Measurements from ENCODE around the gene CYBC1. TPM values are rescaled to one million over a fixed set of nuclear protein-coding genes. Genes with fewer than 3 reads are reported as not detected.
A peak's percentile ranks its signal among the peaks of the same experiment; 100 is the strongest.
"Not testable (repeated sequence)": the region's sequence is repeated elsewhere in the genome, so short reads cannot be mapped to it uniquely, and the experiment has no call there.

CYBC1 gene
- polyA plus RNA-seq, 1 donor from 2014 or later = 266 TPM

DNA sequence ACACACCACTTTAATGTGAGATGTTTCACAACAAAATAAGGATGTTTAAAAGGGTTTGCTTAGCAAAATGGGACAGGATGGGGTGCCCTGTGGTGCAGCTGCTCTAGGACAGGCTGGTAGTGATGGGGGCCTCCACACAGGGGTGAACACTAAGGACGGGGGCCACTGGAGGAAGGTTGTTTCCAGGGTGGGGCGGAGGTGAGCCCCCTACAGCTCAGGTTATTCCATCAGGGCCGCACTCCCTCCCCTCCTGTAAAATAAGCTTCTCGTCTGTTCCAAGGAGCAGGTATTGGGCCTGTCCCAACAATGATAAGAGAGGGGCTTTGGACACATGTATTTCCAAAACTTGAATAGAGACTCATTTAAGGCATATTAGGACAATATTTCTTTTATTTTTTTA, 34.3 kb downstream of the CYBC1 start:
- H3K27ac Mint-ChIP-seq = no peak overlapping the region
- no peaks in the 10 kb centered on the region for H3K27me3 Mint-ChIP-seq
- H3K4me1 Mint-ChIP-seq = peaks cover 15 to 20% (median 16%) of the 10 kb centered on the region in 3 donors
- peak overlapping the region in 1 of 4 donors; percentile 41 for H3K4me3 Mint-ChIP-seq
- H3K36me3 Mint-ChIP-seq = peaks cover 4% of the 10 kb centered on the region
- H3K9me3 Mint-ChIP-seq = no peaks in the 10 kb centered on the region

DNA sequence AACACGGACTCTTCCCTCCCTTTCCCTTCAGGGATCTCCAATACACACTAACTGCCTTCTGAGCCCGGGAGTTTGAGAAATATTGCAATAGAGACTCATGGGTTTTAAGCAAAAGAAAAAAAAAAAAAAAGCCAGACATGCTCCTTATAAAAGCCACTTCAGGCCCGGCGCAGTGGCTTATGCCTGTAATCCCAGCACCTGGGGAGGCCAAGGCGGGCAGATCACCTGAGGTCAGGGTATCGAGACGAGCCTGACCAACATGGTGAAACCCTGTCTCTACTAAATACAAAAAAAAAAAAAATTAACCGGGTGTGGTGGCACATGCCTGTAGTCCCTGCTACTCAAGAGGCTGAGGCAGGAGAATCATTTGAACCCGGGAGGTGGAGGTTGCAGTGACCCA, 34.8 kb downstream of the CYBC1 start:
- Mint-ChIP-seq H3K36me3 (peaks cover 4% of the 10 kb centered on the region), H3K4me3 (no peak overlapping the region), H3K27ac (peak overlapping the region in 1 of 3 donors; percentile 59), H3K9me3 (no peaks in the 10 kb centered on the region), H3K27me3 (no peaks in the 10 kb centered on the region), H3K4me1 (peaks cover 15 to 20% (median 16%) of the 10 kb centered on the region in 3 donors)

DNA sequence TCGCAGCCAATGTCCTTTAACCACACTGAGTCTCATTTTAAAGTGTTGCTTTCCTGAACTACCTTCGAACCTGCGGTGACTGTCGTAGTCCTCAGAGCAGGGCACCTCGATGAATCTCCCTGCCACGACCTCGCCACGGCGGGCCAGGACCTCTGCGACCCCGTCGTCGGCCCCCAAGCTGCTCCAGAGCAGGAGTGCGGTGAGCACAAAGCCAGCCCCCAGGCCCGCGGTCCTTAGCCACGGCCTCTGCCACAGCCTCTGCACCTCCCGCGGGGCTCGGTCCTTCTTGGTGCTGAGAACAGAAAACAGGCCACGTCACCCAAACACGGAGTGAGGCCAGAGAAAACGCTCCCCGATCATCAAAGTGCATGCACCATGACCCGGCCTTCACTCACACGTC, 35.2 kb downstream of the CYBC1 start:
- Mint-ChIP-seq H3K4me3 (peak overlapping the region in 1 of 4 donors; percentile 79), H3K36me3 (peaks cover 4% of the 10 kb centered on the region), H3K9me3 (no peaks in the 10 kb centered on the region), H3K27me3 (no peaks in the 10 kb centered on the region), H3K27ac (peak overlapping the region; percentile 9 to 59 (median 59)), H3K4me1 (peaks cover 15 to 20% (median 16%) of the 10 kb centered on the region in 3 donors)

DNA sequence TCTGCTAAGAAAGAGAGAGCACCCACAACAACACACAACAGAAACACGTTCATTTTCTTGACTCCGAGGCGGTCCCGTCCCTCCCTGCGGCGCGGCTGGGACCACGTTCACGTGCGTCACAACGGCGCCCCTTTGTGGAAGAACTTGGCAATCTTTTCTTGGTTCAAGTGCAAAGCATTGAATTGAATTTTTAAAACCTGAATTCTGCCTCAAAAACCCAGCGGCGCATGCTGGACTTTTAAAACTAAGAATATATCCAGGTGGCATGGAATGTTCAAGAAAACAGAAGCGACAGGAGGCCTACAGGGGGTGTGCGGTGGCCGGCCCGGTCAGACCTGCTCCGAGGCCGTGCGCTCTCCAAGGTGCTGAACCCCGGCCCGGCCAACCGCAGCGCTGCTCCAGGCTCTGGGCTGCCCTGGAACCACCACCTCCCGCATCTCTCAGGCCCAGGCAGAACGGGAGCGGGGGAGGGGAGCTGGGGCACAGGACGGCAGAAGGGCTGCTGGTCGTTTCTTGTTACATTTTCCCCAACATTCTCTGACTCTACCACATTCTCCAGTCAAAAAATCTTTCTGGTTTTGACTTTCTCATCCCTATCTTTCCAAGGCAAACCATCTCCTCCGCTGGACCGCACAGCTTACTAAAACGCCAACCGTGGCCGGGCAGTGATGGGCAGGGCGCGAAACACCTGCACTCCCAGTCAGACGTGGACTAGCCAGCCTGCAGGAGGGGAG, 35.8 kb downstream of the CYBC1 start:
- Mint-ChIP-seq H3K27me3 (no peaks in the 10 kb centered on the region), H3K36me3 (peaks cover 2% of the 10 kb centered on the region), H3K4me1 (peaks cover 11 to 16% (median 15%) of the 10 kb centered on the region in 3 donors), H3K9me3 (no peaks in the 10 kb centered on the region), H3K27ac (peak overlapping the region; percentile 9 to 59 (median 31)), H3K4me3 (peak overlapping the region; percentile 14 to 79 (median 58))

DNA sequence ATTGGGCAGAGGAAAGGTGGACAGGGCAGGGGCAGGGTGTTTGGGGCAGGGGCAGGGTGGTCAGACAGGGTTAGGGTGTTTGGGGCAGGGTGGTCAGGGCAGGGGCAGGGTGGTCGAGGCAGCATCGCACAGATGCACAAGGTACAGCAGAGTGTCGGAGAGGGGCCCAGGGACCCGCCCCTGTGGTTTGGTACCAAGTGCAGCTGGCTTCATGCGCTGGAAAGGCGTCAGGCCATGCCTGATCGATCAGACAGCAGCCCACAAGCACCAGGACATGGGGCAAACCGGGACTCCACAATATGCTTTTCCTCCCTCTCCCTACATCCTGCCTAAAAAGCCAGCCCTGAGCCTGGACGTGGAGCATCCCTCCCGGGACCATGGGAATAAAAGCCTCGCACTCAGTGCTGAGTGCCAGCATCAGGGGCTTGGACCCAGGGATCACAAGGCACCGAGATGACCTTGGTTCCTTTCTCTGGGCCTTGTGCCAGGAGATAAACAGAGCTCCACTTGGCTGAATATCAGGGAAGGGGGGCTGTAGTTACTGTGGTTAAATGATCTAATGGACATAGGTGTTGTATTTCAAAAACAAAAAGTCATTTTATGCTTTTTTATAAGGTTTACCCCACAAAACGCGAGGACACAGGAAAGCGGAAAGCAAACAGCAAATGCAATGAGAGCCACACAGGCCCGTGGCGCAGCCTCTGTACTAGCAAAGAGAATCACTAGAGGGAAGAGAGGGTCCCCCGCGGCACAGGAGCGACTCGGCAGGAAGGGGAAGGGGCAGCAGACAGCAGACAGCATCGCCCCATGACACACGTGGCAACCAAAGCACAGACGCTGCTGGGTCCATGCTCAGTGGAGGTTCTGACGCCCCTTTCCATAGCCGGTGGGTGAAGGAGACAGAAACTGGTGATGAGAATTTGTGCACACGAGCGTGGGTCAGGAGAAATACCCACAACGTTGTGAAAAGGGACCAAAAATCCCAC, 37.7 kb downstream of the CYBC1 start:
- Mint-ChIP-seq H3K27me3 (no peaks in the 10 kb centered on the region), H3K27ac (peak overlapping the region in 2 of 3 donors; percentile 9 to 23), H3K4me3 (peak overlapping the region in 1 of 4 donors; percentile 35), H3K9me3 (no peaks in the 10 kb centered on the region), H3K4me1 (peaks cover 5 to 12% (median 11%) of the 10 kb centered on the region in 3 donors), H3K36me3 (peaks cover 2% of the 10 kb centered on the region)

DNA sequence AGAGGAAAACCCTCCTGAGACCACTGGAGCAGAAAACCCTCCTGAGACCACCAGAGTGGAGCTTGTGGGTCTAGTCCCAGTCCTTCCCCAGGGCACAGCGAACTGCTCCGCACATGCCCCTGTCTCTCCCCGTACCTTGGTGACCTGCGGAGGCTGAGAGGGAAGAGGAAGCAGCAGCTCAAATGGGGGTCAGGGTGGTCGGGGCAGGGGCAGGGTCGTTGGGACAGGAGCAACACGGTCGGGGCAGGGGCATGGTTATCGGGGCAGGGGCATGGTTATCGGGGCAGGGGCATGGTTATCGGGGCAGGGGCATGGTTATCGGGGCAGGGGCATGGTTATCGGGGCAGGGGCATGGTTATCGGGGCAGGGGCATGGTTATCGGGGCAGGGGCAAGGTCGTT, 38.5 kb downstream of the CYBC1 start:
- not testable (repeated sequence) for H3K27ac Mint-ChIP-seq, H3K9me3 Mint-ChIP-seq, H3K36me3 Mint-ChIP-seq, H3K27me3 Mint-ChIP-seq, H3K4me3 Mint-ChIP-seq
- H3K4me1 Mint-ChIP-seq = peaks cover 5 to 12% (median 8%) of the 10 kb centered on the region in 3 donors

DNA sequence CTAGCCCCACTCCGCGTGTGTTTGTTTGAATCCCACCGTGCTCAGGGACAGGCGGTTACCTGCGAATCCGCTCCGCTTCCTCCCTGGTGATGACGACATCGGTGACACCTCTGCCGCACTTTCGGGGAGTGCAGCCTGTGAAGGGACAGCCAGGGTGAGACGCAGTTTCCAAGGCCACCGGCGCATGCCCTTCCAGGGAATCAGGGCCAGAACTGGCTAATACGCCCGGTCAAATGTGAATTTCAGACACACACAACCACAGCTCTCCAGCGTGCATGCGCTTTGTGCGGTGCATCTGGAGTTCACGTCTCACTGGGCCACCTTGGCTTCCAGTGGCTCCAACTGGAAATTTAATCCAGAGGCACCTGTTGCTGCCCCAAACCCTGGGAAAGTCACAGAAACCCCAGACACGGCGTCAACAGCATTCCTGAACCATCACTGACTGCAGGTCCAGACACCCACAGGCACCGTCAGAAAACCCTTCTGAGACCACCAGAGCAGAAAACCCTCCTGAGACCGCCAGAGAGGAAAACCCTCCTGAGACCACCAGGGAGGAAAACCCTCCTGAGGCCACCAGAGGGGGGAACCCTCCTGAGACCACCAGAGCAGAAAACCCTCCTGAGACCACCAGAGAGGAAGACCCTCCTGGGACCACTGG, 39.0 kb downstream of the CYBC1 start:
- Mint-ChIP-seq H3K27ac (no peak overlapping the region), H3K36me3 (peaks cover 2% of the 10 kb centered on the region), H3K9me3 (no peaks in the 10 kb centered on the region), H3K27me3 (no peaks in the 10 kb centered on the region), H3K4me1 (peaks cover 5 to 12% (median 8%) of the 10 kb centered on the region in 3 donors), H3K4me3 (no peak overlapping the region)

DNA sequence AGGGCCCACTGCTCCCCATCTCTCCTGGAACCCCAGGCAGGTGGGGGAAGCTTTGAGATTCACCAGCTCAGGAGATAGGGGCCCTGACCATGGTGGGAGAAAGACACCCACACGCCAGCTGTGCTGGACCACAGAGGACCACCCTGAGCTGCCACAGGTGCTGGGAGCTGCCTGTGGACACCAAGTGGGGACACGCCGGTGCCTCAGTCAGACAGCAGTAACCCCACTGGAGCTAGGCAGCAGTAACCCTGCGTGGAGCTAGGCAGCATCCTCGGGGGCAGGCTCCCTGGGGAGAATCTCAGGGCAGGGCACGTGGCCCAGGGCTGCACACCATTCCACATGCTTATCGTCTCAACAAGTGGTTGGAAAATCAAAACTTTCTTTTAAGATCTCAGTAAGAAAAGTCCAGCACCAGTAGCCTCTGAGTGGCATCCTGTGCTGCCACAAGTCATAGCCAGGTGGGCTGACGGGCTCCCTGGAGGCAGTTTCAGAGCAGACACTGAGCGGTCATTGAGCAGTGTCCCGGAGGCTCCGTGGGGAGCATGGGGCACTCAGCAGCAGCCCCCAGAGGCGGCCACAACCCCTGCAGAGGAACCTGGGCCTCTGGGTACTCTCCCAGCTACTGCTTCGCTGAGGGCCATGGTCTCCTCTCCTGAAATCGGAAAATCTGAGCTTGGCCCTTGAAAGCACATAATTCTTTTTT, 40.4 kb downstream of the CYBC1 start:
- H3K4me3 Mint-ChIP-seq = no peak overlapping the region
- no peaks in the 10 kb centered on the region for H3K9me3 Mint-ChIP-seq
- H3K27me3 Mint-ChIP-seq = no peaks in the 10 kb centered on the region
- H3K36me3 Mint-ChIP-seq = peaks cover 4% of the 10 kb centered on the region
- no peak overlapping the region for H3K27ac Mint-ChIP-seq
- peaks cover 5 to 11% (median 7%) of the 10 kb centered on the region in 3 donors for H3K4me1 Mint-ChIP-seq

DNA sequence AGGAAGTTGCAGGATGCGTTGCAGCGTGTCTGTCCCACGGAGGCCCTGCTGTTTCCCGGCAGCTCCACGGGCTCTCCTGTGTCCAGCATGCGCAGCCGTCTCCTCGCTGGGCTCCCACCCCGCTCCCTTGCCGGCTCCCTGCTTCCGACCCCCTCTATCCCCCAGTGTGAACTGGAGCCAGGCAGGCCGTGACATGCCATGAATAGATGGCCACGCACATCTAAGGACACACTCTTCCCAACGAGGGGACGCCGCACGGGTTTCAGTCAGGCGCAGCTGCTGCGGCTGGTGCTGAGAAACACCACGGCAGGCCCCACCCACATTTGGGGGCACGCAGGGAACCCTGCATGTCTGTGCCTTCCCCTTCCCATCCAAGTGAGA, 41.6 kb downstream of the CYBC1 start:
- Mint-ChIP-seq H3K9me3 (no peaks in the 10 kb centered on the region), H3K4me3 (peak overlapping the region in 1 of 4 donors; percentile 32), H3K4me1 (peaks cover 0 to 4% (median 1%) of the 10 kb centered on the region in 3 donors), H3K36me3 (peaks cover 2% of the 10 kb centered on the region), H3K27me3 (no peaks in the 10 kb centered on the region), H3K27ac (peak overlapping the region in 1 of 3 donors; percentile 21)

DNA sequence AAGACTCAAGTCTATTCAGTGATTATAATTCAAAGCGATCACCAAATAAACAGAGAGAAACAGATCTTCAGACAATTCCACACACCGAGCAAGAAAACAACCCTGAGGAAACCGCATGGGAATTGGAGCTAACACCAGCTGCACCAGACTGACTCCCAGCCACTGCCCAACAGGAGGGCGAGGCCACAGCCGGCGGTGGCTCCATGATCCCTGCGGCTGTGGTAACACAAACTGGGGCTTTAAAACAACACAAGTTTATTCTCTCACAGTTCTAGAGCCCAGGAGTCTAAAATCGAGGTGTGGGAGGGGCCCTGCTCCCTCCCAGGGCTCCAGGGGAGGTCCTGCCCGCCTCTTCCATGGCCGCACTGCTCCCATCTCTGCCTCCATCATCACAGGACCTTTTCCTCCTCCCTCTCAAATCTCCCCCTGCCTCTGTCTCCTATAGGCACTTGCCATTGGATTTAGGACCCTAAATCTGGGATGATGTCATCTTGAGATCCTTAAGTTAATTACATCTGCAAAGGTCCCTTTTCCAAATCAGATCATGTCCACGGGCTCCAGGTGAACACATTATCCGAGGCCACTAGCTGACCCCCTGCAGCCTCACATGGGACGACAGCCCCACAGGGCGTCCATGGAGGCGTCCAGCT, 42.1 kb downstream of the CYBC1 start:
- no peaks in the 10 kb centered on the region for H3K27me3 Mint-ChIP-seq
- peak overlapping the region in 2 of 4 donors; percentile 32 to 41 for H3K4me3 Mint-ChIP-seq
- H3K27ac Mint-ChIP-seq = no peak overlapping the region
- H3K9me3 Mint-ChIP-seq = no peaks in the 10 kb centered on the region
- H3K4me1 Mint-ChIP-seq = peaks cover 0 to 4% (median 1%) of the 10 kb centered on the region in 3 donors
- H3K36me3 Mint-ChIP-seq = peaks cover 2% of the 10 kb centered on the region

DNA sequence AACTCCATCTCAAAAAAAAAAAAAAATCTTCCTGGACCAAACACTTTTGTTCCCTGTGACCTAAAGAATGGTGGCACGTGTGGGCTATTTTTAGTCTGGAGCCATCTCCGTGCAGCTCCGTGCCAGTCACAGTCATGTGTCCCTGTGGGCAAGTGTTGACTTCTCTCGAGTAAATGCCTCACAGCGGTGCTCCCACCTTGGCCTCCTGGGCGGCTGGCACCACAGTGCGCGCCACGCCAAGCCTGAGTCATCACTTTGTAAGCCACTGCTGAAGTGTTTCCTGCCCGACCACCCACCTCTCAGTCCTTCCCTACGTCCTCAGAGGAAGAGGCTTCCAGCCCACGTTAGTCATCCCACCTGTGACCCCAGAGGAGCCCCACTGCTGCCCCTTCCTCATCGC, 43.3 kb downstream of the CYBC1 start:
- Mint-ChIP-seq H3K27me3 (no peaks in the 10 kb centered on the region), H3K4me3 (peak overlapping the region in 2 of 4 donors; percentile 15 to 74), H3K4me1 (peaks cover 0 to 2% (median 1%) of the 10 kb centered on the region in 3 donors), H3K27ac (no peak overlapping the region), H3K9me3 (no peaks in the 10 kb centered on the region), H3K36me3 (peaks cover 2% of the 10 kb centered on the region)

DNA sequence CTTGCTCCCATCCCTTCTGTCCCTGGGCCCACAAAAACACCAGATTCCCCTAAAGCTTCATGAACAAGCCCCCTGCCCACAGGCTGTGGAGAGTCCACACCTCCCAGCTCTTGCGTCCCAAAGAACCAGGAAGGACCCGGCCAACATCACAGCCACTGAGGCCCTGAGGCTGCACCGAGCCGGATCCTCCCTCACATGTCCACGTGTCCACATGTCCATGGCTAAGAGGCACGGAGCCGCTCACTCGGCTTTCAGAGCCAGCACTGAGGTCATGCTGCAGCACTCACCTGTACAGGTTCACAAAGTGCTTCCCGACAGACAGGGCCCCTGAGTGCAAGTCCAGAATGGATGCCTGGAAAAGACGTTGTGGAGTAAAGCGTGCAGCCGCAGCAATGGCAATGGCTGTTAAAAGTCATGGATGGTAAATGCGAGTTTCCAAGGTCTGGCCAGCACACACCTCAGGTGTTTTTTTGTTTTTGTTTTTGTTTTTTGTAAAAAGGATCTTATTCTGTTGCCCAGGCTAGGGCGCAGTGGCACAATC, 44.4 kb downstream of the CYBC1 start:
- Mint-ChIP-seq H3K4me1 (peaks cover 0 to 4% (median 4%) of the 10 kb centered on the region in 3 donors), H3K9me3 (no peaks in the 10 kb centered on the region), H3K36me3 (peaks cover 2% of the 10 kb centered on the region), H3K4me3 (no peak overlapping the region), H3K27ac (no peak overlapping the region), H3K27me3 (no peaks in the 10 kb centered on the region)

DNA sequence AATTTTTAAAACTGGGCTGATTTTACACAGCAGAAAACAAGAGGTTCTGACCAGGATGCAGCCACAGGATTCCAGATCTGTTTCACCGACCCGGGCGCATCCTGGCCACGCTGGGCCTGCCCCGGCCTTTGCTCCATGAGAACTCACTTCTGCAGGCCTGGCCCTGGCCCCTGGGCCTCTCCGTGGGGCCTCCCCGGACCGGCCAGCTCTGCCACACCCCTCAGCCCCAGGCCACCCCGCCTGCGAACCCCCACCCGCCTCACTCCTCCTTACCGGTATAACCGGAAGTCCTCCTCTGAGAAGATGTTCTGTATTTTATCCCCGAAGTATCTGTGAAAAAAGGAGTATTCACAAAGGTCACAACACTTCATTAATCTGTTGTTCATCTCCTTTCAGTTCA, 45.5 kb downstream of the CYBC1 start:
- H3K4me3 Mint-ChIP-seq = peak overlapping the region in 1 of 4 donors; percentile 39
- no peaks in the 10 kb centered on the region for H3K9me3 Mint-ChIP-seq
- H3K4me1 Mint-ChIP-seq = peaks cover 5 to 9% (median 7%) of the 10 kb centered on the region in 3 donors
- H3K36me3 Mint-ChIP-seq = peaks cover 4% of the 10 kb centered on the region
- peaks cover 2% of the 10 kb centered on the region for H3K27me3 Mint-ChIP-seq
- no peak overlapping the region for H3K27ac Mint-ChIP-seq

Data from IgD-negative memory B cell (primary cell).